Choroid plexus epithelial cell (primary cell): Measurements from ENCODE around the gene DOCK10.
A peak's percentile ranks its signal among the peaks of the same experiment; 100 is the strongest.

Source experiments
- DNase-seq: peaks from one replicate; pipeline ENCODE4 v3.0.0-alpha.2; 2010; ENCODE audit warnings: low read depth
- H3K4me3 ChIP-seq: 2 replicates; pipeline ENCODE4 v1.5.1; 2011; ENCODE audit warnings: low read depth, mild to moderate bottlenecking, control low read depth, low read length, moderate library complexity
- CTCF ChIP-seq: conservative IDR thresholded peaks from 2 replicates; pipeline ENCODE4 v1.5.1; 2011; ENCODE audit warnings: low read depth, mild to moderate bottlenecking, control low read depth, inconsistent platforms, low read length, moderate library complexity

DOCK10 gene

GRCh38 chr2:224910574-224910925, 131.7 kb downstream of the DOCK10 start:
- no peak for TF ChIP-seq CTCF
- H3K4me3 ChIP-seq = no peak overlapping the region
- DNase-seq = peak; percentile 63

- DNase-seq = peak; percentile 99
- no peak for TF ChIP-seq CTCF
- H3K4me3 ChIP-seq = no peak overlapping the region
Measured at GRCh38 chr2:224909885-224910573, 132.2 kb downstream of the DOCK10 start.

GRCh38 chr2:224908818-224909217, 133.4 kb downstream of the DOCK10 start:
- no peak for DNase-seq
- no peak overlapping the region for H3K4me3 ChIP-seq
- TF ChIP-seq CTCF = no peak

GRCh38 chr2:224904381-224904780, 137.9 kb downstream of the DOCK10 start:
- DNase-seq = peak; percentile 63
- no peak for TF ChIP-seq CTCF

GRCh38 chr2:224903621-224904020, 138.6 kb downstream of the DOCK10 start:
- no peak for TF ChIP-seq CTCF
- no peak for DNase-seq
- H3K4me3 ChIP-seq = no peak overlapping the region

More at GRCh38 chr2:224904381-224904780, 137.9 kb downstream of the DOCK10 start:
- H3K4me3 ChIP-seq = no peak overlapping the region

GRCh38 chr2:224901121-224901676, 141.1 kb downstream of the DOCK10 start:
- DNase-seq = no peak
- no peak for TF ChIP-seq CTCF

GRCh38 chr2:224895377-224895776, 146.9 kb downstream of the DOCK10 start:
- H3K4me3 ChIP-seq = no peak overlapping the region
- no peak for TF ChIP-seq CTCF
- no peak for DNase-seq

More at GRCh38 chr2:224901121-224901676, 141.1 kb downstream of the DOCK10 start:
- no peak overlapping the region for H3K4me3 ChIP-seq
